CD14-positive monocyte (primary cell): Measurements from ENCODE around the gene ADAD2. TPM values are rescaled to one million over a fixed set of nuclear protein-coding genes. Genes with fewer than 3 reads are reported as not detected.
A peak's percentile ranks its signal among the peaks of the same experiment; 100 is the strongest.

Experiments
- DNase-seq, 3 donors: peaks; one replicate each; pipeline ENCODE4 v3.0.0-alpha.2; 2011 to 2022
- H2AFZ ChIP-seq: 2 replicates; pipeline ENCODE4 v1.6.0; 2012; ENCODE audit warnings: mild to moderate bottlenecking, low read depth, low read length, inconsistent platforms; ENCODE audit not compliant: insufficient read depth, poor library complexity, severe bottlenecking
- H3K27ac ChIP-seq, 2 donors: 1 replicate in 1 of 2; 2 replicates in 1 of 2; pipeline ENCODE4 v1.5.1; 2012 to 2013; ENCODE audit warnings: low read length in 2 of 2, control low read depth in 1 of 2, inconsistent platforms in 1 of 2, low read depth in 1 of 2, mild to moderate bottlenecking in 1 of 2
- H3K27me3 ChIP-seq, 2 donors: one replicate each; pipeline versions ENCODE4 v1.6.0 to v1.6.1; 2011 to 2013; ENCODE audit warnings: low read length in 2 of 2; ENCODE audit not compliant: control insufficient read depth in 2 of 2, insufficient read depth in 2 of 2
- H3K36me3 ChIP-seq, 2 donors: replicated peaks in 1 of 2; 1 replicate in 1 of 2; 2 replicates in 1 of 2; pipeline versions ENCODE4 v1.5.1 to v1.6.1; 2012 to 2013; ENCODE audit warnings: low read length in 2 of 2, control low read depth in 1 of 2, inconsistent platforms in 1 of 2, mild to moderate bottlenecking in 1 of 2; ENCODE audit not compliant: insufficient read depth in 2 of 2, control insufficient read depth in 1 of 2
- H3K4me1 ChIP-seq, 2 donors: 1 replicate in 1 of 2; 2 replicates in 1 of 2; pipeline versions ENCODE4 v1.5.1 to v1.6.1; 2012 to 2013; ENCODE audit warnings: low read length in 2 of 2, control low read depth in 1 of 2, inconsistent platforms in 1 of 2, mild to moderate bottlenecking in 1 of 2, moderate library complexity in 1 of 2; ENCODE audit not compliant: insufficient read depth in 2 of 2, control insufficient read depth in 1 of 2
- H3K4me2 ChIP-seq: replicated peaks from 2 replicates; pipeline ENCODE3; 2012; ENCODE audit warnings: low read length, moderate library complexity, mild to moderate bottlenecking; ENCODE audit not compliant: poor library complexity, severe bottlenecking; ENCODE audit errors: extremely low read depth
- H3K4me3 ChIP-seq, 3 experiments: fragments of 200-600 bp in 1 of 3; sonication (generic) in 1 of 3; replicated peaks in 1 of 3; 1 replicate in 2 of 3; 2 replicates in 1 of 3; pipeline ENCODE4 v1.5.1; 2011 to 2013; ENCODE audit warnings: low read length in 3 of 3, mild to moderate bottlenecking in 3 of 3, control low read depth in 2 of 3, low read depth in 2 of 3, inconsistent platforms in 1 of 3, moderate library complexity in 1 of 3
- H3K79me2 ChIP-seq: 2 replicates; pipeline ENCODE4 v1.6.0; 2012; ENCODE audit warnings: mild to moderate bottlenecking, control low read depth, inconsistent platforms, low read length, moderate library complexity; ENCODE audit not compliant: insufficient read depth
- H3K9ac ChIP-seq: 2 replicates; pipeline ENCODE4 v1.6.0; 2017; ENCODE audit warnings: low read length, mild to moderate bottlenecking; ENCODE audit not compliant: insufficient read depth, poor library complexity, severe bottlenecking
- H3K9me3 ChIP-seq, 2 donors: replicated peaks in 1 of 2; 1 replicate in 1 of 2; 2 replicates in 1 of 2; pipeline versions ENCODE4 v1.5.1 to v1.6.1; 2012 to 2013; ENCODE audit warnings: low read length in 2 of 2, control low read depth in 1 of 2; ENCODE audit not compliant: control insufficient read depth in 1 of 2, insufficient read depth in 1 of 2
- H4K20me1 ChIP-seq: 2 replicates; pipeline ENCODE4 v1.6.0; 2012; ENCODE audit warnings: mild to moderate bottlenecking, low read length, control low read depth, moderate library complexity; ENCODE audit not compliant: insufficient read depth
- H3K27ac Mint-ChIP-seq, 7 donors: one replicate each; pipeline ENCODE4 v1.8.0; 2020; ENCODE audit warnings: mild to moderate bottlenecking in 7 of 7, mixed read lengths in 7 of 7, moderate library complexity in 6 of 7, inconsistent platforms in 2 of 7
- H3K27me3 Mint-ChIP-seq, 3 donors: one replicate each; pipeline ENCODE4 v1.8.0; 2021 to 2022; ENCODE audit warnings: low read depth in 3 of 3, mild to moderate bottlenecking in 3 of 3, mixed read lengths in 3 of 3, moderate library complexity in 3 of 3, inconsistent platforms in 1 of 3
- H3K36me3 Mint-ChIP-seq, 2 donors: one replicate each; pipeline ENCODE4 v1.8.0; 2020; ENCODE audit warnings: mixed read lengths in 2 of 2, inconsistent platforms in 1 of 2, mild to moderate bottlenecking in 1 of 2
- H3K4me1 Mint-ChIP-seq: one replicate; pipeline ENCODE4 v1.8.0; 2020; ENCODE audit warnings: mild to moderate bottlenecking, mixed read lengths
- H3K4me3 Mint-ChIP-seq, 2 donors: one replicate each; pipeline ENCODE4 v1.8.0; 2020; ENCODE audit warnings: mild to moderate bottlenecking in 2 of 2, mixed read lengths in 2 of 2, moderate library complexity in 1 of 2
- H3K9me3 Mint-ChIP-seq, 7 donors: one replicate each; pipeline ENCODE4 v1.8.0; 2020 to 2022; ENCODE audit warnings: mixed read lengths in 7 of 7, mild to moderate bottlenecking in 6 of 7, moderate library complexity in 6 of 7, inconsistent platforms in 2 of 7
- CTCF ChIP-seq: fragments of 200-600 bp; IDR thresholded peaks from one replicate; pipeline ENCODE4 v1.8.0; 2022; ENCODE audit warnings: antibody characterized with exemption, mild to moderate bottlenecking
- WGBS: methylation state at CpG from one replicate; pipeline ENCODE4 v1.1.5; 2013; ENCODE audit warnings: missing lambda C conversion rate; ENCODE audit not compliant: insufficient coverage; 5-methylcytosine and 5-hydroxymethylcytosine counted together
- intact Hi-C, 2 donors: fragments of 100-400 bp; cut with micrococcal nuclease; formaldehyde crosslinking; loops; one replicate each; pipeline versions ENCODE4 v1.15.0 to v1.15.1; 2023
- polyA plus RNA-seq, 3 donors: library from polyadenylated mRNA; depleted of rRNA in 1 of 3; unstranded in 2 of 3; stranded (reverse) in 1 of 3; fragments of 300-500 nt in 2 of 3; fragments of >200 nt in 1 of 3; fragmentation: Illumina TruSeq in 2 of 3; gene quantifications; 1 replicate in 2 of 3; 2 replicates in 1 of 3; pipeline ENCODE4 v1.2.3, GENCODE V29; 2012 to 2021

ADAD2 gene
- polyA plus RNA-seq, 3 donors = not detected

DNA sequence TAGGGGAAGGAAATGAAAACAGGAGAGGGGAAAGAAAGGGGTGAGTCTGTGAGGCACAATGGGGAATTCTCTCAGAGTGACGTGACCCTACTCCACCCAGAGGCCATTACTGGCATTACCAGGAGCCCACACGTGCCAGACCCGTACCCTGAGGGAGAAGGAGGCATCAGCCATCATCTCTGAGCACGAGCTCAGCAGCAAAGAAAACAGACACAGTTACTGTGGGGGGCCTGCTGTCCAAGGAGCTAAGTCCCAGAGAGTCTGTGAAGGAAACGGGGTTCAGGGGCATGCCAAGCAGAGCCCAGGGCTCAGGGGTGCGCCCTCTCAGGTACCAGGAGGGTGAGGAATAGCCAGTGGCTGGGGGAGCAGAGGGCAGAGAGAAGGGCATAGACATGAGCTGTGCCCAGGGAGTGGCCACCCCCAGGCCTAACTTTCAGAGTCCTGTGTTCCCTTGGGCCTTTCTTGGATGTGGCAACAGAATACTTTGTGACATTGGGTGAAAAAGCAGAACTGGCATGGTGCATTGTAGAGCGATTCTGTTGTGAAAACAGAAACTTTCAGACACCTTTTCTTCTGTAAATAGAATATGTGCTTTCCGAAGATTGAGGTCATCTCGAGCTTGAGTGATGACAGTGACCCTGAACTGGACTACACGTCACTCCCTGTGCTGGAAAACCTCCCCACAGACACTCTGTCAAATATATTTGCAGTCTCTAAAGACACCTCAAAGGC lies 15.4 kb upstream of the ADAD2 start:
- no peaks in the 10 kb centered on the region for H3K79me2 ChIP-seq
- Mint-ChIP-seq H3K27ac (peak overlapping the region; percentile 94 to 99 (median 96)), H3K27me3 (peaks cover 0 to 5% (median 2%) of the 10 kb centered on the region in 3 donors), H3K9me3 (peaks cover 0 to 3% (median 0%) of the 10 kb centered on the region in 7 donors), H3K4me1 (peaks cover 27% of the 10 kb centered on the region), H3K4me3 (peak overlapping the region; percentile 45 to 67), H3K36me3 (peaks cover 23 to 35% of the 10 kb centered on the region in 2 donors)
- no peaks in the 10 kb centered on the region for H4K20me1 ChIP-seq
- peak; percentile 90 to 98 (median 91) for DNase-seq
- peak overlapping the region in 1 of 3 experiments; percentile 29 for H3K4me3 ChIP-seq
- H3K27ac ChIP-seq = peak overlapping the region; percentile 93 to 94
- TF ChIP-seq CTCF = peak; percentile 73
- no peaks in the 10 kb centered on the region for H3K9me3 ChIP-seq
- WGBS = 32% methylated on average over 7 of the region's 10 CpGs
- intact Hi-C loops = no loop called here
- peaks cover 30 to 31% of the 10 kb centered on the region in 2 donors for H3K36me3 ChIP-seq
- peaks cover 24 to 26% of the 10 kb centered on the region in 2 donors for H3K4me1 ChIP-seq
- H3K27me3 ChIP-seq = no peaks in the 10 kb centered on the region
- H3K9ac ChIP-seq = peak overlapping the region; percentile 56
- peak overlapping the region; percentile 36 for H2AFZ ChIP-seq
- peak overlapping the region; percentile 48 for H3K4me2 ChIP-seq

GRCh38 chr16:84176192-84177053 lies 14.5 kb upstream of the ADAD2 start:
- no peak for TF ChIP-seq CTCF
- Mint-ChIP-seq H3K9me3 (peaks cover 0 to 3% (median 0%) of the 10 kb centered on the region in 7 donors), H3K27ac (peak overlapping the region; percentile 94 to 99 (median 96)), H3K36me3 (peaks cover 29 to 44% of the 10 kb centered on the region in 2 donors), H3K4me3 (peak overlapping the region in 1 of 2 donors; percentile 45), H3K4me1 (peaks cover 27% of the 10 kb centered on the region), H3K27me3 (peaks cover 0 to 5% (median 2%) of the 10 kb centered on the region in 3 donors)
- H3K4me3 ChIP-seq = no peak overlapping the region
- 89% methylated on average over 14 of the region's 18 CpGs for WGBS
- H3K9me3 ChIP-seq = no peaks in the 10 kb centered on the region
- H3K36me3 ChIP-seq = peaks cover 40% of the 10 kb centered on the region in 2 donors
- H3K79me2 ChIP-seq = no peaks in the 10 kb centered on the region
- peaks cover 24 to 26% of the 10 kb centered on the region in 2 donors for H3K4me1 ChIP-seq
- intact Hi-C loops = no loop called here
- H2AFZ ChIP-seq = no peak overlapping the region
- no peaks in the 10 kb centered on the region for H3K27me3 ChIP-seq
- peak overlapping the region; percentile 15 for H3K4me2 ChIP-seq
- DNase-seq = peak in 2 of 3 donors; percentile 14 to 73
- peak overlapping the region; percentile 56 for H3K9ac ChIP-seq
- H3K27ac ChIP-seq = peak overlapping the region; percentile 93 to 94
- H4K20me1 ChIP-seq = no peaks in the 10 kb centered on the region
